Measurements from ENCODE around the gene SPC25.

Gene SPC25

DNA sequence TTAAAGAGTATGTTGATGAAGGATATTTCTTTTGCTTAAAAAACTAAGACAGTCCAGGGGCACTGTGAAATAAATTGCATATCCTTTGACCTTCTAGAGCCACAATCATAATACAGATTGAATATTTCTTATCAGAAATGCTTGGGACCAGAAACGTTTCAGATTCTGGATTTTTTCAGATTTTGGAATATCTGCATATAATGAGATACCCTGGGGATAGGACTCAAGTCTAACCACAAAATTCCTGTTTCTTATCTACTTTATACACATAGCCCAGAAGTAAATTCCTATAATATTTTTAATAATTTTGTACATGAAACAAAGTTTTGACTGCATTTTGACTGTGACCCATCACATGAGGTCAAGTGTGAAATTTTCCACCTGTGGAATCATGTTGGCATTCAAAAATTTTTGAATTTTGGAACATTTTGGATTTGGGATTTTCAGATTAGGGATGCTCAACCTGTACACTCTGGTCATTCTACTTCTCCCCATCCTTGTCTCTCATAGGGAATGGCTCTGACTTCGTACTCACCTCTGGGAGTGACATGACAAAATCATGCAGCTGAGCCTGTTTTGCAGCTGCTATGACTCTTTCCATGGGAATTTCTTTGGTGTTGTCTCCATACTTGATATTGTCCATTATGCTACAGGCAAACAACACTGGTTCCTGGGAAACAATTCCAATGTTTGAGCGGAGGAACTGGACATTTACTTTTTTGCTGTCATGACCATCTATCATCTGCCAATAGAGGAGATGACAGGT lies 36.6 kb upstream of the SPC25 start:
- Histone ChIP-seq H3K27ac (ENCODE audit: low read depth, low read length) (no peak overlapping the region), H3K9me3 (ENCODE audit: control insufficient read depth in 1 of 2, low read length in 2 of 2) (no peaks in the 10 kb centered on the region), H3K27me3 (ENCODE audit: control insufficient read depth in 1 of 2, insufficient read depth in 2 of 2, low read length in 2 of 2) (no peaks in the 10 kb centered on the region), H3K9ac (ENCODE audit: low read depth in 1 of 2, low read length in 2 of 2) (no peak overlapping the region), H3K36me3 (ENCODE audit: control insufficient read depth in 1 of 2, insufficient read depth in 2 of 2, low read length in 2 of 2) (no peaks in the 10 kb centered on the region), H3K4me3 (ENCODE audit: low read depth in 1 of 2, low read length in 2 of 2) (no peak overlapping the region), H3K4me1 (ENCODE audit: control insufficient read depth in 1 of 2, insufficient read depth in 2 of 2, low read length in 2 of 2) (peaks cover 0 to 15% of the 10 kb centered on the region in 2 donors)

DNA sequence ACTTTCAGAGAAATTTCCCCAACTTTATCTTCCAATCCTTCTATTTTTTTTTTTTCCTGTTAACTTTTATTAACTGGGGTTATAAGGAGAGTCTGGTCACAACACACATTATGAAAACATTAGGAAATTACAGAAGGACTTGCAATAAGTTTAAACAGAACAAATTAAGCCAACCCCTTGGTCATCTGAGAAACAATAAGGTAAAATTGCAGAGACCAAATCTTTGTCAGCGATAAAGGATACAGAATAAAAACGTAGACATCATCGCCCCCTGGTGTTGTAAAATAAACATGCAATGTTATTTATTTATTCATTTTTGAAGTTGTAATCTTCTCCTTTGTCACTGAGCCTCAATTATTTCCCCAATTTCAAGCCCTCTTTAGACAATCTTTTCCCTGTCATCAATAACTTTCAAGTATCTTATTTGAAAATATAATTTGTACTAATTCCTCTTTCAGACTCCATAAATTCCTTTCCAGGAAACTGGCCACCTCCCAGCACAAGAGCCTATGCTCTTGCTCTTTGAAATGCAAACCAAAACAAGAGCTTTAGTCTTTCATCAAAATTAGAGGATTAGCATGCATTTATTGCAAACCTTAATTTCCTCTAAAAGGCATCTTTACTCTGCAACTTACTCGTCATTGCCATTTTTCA lies 30.4 kb upstream of the SPC25 start:
- no peak overlapping the region for H3K27ac ChIP-seq (ENCODE audit: low read depth, low read length)
- no peaks in the 10 kb centered on the region for H3K4me1 ChIP-seq (ENCODE audit: control insufficient read depth in 1 of 2, insufficient read depth in 2 of 2, low read length in 2 of 2)
- no peak overlapping the region for H3K9ac ChIP-seq (ENCODE audit: low read depth in 1 of 2, low read length in 2 of 2)
- no peaks in the 10 kb centered on the region for H3K36me3 ChIP-seq (ENCODE audit: control insufficient read depth in 1 of 2, insufficient read depth in 2 of 2, low read length in 2 of 2)
- H3K27me3 ChIP-seq (ENCODE audit: control insufficient read depth in 1 of 2, insufficient read depth in 2 of 2, low read length in 2 of 2) = no peaks in the 10 kb centered on the region
- no peak overlapping the region for H3K4me3 ChIP-seq (ENCODE audit: low read depth in 1 of 2, low read length in 2 of 2)
- peaks cover 0 to 3% of the 10 kb centered on the region in 2 donors for H3K9me3 ChIP-seq (ENCODE audit: control insufficient read depth in 1 of 2, low read length in 2 of 2)

DNA sequence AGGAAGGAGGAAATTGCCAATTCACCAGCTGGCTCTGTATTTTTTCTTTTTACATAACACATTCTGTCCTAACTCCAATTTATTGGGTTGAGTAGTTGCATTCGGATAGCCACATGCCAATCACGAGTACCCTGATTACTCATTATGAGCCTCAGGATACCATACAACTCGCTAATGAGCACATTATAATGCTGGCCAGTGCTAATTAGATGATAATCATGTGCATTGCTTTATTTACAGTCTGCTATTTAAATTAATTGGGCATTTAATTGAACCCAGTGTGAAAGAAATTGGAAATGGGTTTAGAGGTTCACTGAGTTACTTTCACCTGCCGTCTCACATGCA lies 26.1 kb upstream of the SPC25 start:
- H3K4me3 ChIP-seq (ENCODE audit: low read depth in 1 of 2, low read length in 2 of 2) = no peak overlapping the region
- H3K9me3 ChIP-seq (ENCODE audit: control insufficient read depth in 1 of 2, low read length in 2 of 2) = peaks cover 0 to 5% of the 10 kb centered on the region in 2 donors
- no peaks in the 10 kb centered on the region for H3K36me3 ChIP-seq (ENCODE audit: control insufficient read depth in 1 of 2, insufficient read depth in 2 of 2, low read length in 2 of 2)

DNA sequence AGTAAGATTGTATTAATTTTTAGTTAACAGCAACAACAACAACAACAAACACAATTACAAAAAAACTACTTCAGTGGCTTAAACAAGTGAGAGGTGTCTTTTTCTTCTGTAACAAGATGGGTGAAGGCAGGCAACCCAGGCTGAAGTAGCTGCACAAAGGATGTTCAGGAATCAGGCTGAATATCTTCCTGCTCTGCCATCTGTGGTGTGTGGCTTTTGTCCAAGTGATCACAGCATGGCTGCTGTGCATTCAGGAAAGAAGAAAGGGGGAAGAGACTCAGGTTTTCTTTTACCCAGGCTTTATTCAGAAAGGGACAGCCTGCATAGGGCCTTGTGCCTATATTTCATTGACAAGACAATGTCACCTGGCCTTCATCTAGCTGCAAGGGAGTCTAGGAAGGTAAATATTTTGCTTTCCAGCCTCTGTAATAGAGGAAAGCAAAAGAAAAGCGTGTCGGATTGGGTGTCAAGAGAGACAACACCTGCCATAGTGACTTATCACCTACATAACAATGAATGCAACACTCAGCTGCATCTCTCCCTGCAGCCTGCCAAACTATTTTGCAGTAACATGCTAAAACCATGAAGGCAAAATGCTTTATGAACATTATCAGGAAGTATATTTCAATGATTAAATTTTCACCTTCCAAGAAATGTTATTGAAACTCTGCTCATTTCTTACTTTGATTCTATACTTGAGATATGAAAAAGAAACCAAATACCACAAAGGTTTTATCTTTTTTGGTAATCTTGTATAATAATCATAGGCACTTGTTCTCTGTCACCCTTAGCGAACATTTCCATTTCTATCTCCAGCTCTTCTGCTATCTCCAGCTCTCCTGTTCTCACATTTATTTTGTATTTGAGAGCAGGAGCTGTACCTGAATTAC lies 25.5 kb upstream of the SPC25 start:
- Histone ChIP-seq H3K27ac (ENCODE audit: low read depth, low read length) (no peak overlapping the region), H3K9ac (ENCODE audit: low read depth in 1 of 2, low read length in 2 of 2) (no peak overlapping the region), H3K9me3 (ENCODE audit: control insufficient read depth in 1 of 2, low read length in 2 of 2) (peaks cover 0 to 5% of the 10 kb centered on the region in 2 donors), H3K4me1 (ENCODE audit: control insufficient read depth in 1 of 2, insufficient read depth in 2 of 2, low read length in 2 of 2) (no peaks in the 10 kb centered on the region), H3K36me3 (ENCODE audit: control insufficient read depth in 1 of 2, insufficient read depth in 2 of 2, low read length in 2 of 2) (no peaks in the 10 kb centered on the region), H3K27me3 (ENCODE audit: control insufficient read depth in 1 of 2, insufficient read depth in 2 of 2, low read length in 2 of 2) (peaks cover 0 to 5% of the 10 kb centered on the region in 2 donors), H3K4me3 (ENCODE audit: low read depth in 1 of 2, low read length in 2 of 2) (no peak overlapping the region)

More for the DNA sequence above, 26.1 kb upstream of the SPC25 start:
- Histone ChIP-seq H3K4me1 (ENCODE audit: control insufficient read depth in 1 of 2, insufficient read depth in 2 of 2, low read length in 2 of 2) (no peaks in the 10 kb centered on the region), H3K27me3 (ENCODE audit: control insufficient read depth in 1 of 2, insufficient read depth in 2 of 2, low read length in 2 of 2) (peaks cover 0 to 5% of the 10 kb centered on the region in 2 donors), H3K27ac (ENCODE audit: low read depth, low read length) (no peak overlapping the region), H3K9ac (ENCODE audit: low read depth in 1 of 2, low read length in 2 of 2) (no peak overlapping the region)

DNA sequence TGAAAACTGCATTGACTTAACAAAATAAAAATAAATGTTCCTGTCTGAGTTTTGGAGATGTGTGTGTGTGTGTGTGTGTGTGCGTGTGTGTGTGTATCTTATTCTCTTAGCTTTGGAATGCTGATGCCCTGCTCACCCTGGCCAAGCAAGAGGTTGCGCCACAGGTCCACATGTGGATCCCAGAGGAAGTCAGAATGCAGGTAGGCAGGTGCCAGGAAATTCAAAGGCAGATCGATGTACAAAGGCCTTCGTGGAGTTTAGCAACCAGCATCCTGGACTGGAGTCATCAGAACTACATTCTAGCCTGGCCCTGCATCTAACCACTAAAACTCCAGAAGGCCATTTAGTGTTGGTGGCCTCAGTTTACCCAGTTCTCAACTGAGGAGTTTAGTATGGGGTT lies 23.3 kb upstream of the SPC25 start:
- no peak overlapping the region for H3K27ac ChIP-seq (ENCODE audit: low read depth, low read length)
- H3K9me3 ChIP-seq (ENCODE audit: control insufficient read depth in 1 of 2, low read length in 2 of 2) = peaks cover 0 to 5% of the 10 kb centered on the region in 2 donors
- H3K36me3 ChIP-seq (ENCODE audit: control insufficient read depth in 1 of 2, insufficient read depth in 2 of 2, low read length in 2 of 2) = no peaks in the 10 kb centered on the region
- H3K4me1 ChIP-seq (ENCODE audit: control insufficient read depth in 1 of 2, insufficient read depth in 2 of 2, low read length in 2 of 2) = no peaks in the 10 kb centered on the region
- no peak overlapping the region for H3K4me3 ChIP-seq (ENCODE audit: low read depth in 1 of 2, low read length in 2 of 2)
- no peak overlapping the region for H3K9ac ChIP-seq (ENCODE audit: low read depth in 1 of 2, low read length in 2 of 2)
- H3K27me3 ChIP-seq (ENCODE audit: control insufficient read depth in 1 of 2, insufficient read depth in 2 of 2, low read length in 2 of 2) = peaks cover 2 to 5% of the 10 kb centered on the region in 2 donors

DNA sequence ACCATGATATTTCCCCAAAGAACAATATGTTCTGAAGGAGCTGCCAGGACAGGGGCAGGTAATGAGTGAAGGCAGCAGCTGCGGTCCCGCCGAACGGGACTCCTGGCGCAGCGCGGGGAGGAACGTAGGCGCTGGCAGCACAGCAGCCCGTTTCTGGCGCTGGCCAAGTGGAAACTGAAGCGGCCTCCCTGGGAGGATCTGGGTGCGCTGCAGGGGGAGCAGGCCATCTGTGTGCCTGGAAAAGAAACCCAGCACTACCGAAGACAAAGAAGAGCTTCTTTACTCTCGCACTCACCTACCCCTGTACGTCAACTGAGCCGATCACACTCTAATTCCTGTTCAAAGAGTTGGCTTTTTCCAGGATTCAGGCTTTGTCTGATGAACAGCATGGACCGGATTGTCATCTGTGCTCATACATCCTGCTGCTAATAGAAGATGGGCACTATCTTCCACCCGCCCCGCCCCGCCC lies 22.7 kb upstream of the SPC25 start:
- Histone ChIP-seq H3K27ac (ENCODE audit: low read depth, low read length) (no peak overlapping the region), H3K9ac (ENCODE audit: low read depth in 1 of 2, low read length in 2 of 2) (no peak overlapping the region), H3K4me3 (ENCODE audit: low read depth in 1 of 2, low read length in 2 of 2) (peak overlapping the region; percentile 16 to 55), H3K9me3 (ENCODE audit: control insufficient read depth in 1 of 2, low read length in 2 of 2) (peaks cover 0 to 5% of the 10 kb centered on the region in 2 donors), H3K4me1 (ENCODE audit: control insufficient read depth in 1 of 2, insufficient read depth in 2 of 2, low read length in 2 of 2) (no peaks in the 10 kb centered on the region), H3K27me3 (ENCODE audit: control insufficient read depth in 1 of 2, insufficient read depth in 2 of 2, low read length in 2 of 2) (peaks cover 2 to 5% of the 10 kb centered on the region in 2 donors), H3K36me3 (ENCODE audit: control insufficient read depth in 1 of 2, insufficient read depth in 2 of 2, low read length in 2 of 2) (no peaks in the 10 kb centered on the region)

DNA sequence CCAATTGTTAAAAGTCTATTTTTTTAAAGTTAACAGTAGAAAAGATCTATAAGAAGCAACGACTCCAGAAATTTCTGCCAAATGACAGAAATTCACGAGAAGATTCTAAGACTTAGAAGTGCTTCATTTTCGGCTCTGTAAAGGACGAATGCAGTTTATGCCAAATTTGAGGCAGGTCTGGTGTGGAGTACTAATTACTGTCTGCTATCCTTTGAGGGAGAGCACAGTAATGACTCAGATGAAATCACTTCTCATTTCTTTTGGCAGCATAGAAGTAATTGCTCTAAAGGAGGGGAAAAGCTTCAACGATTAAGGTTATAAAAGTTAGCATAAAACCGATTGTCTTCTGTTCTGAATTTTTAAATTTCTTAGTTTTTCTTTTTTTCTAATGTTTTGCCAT lies 22.2 kb upstream of the SPC25 start:
- Histone ChIP-seq H3K4me3 (ENCODE audit: low read depth in 1 of 2, low read length in 2 of 2) (no peak overlapping the region), H3K27ac (ENCODE audit: low read depth, low read length) (no peak overlapping the region), H3K36me3 (ENCODE audit: control insufficient read depth in 1 of 2, insufficient read depth in 2 of 2, low read length in 2 of 2) (no peaks in the 10 kb centered on the region), H3K27me3 (ENCODE audit: control insufficient read depth in 1 of 2, insufficient read depth in 2 of 2, low read length in 2 of 2) (peaks cover 2 to 5% of the 10 kb centered on the region in 2 donors), H3K9me3 (ENCODE audit: control insufficient read depth in 1 of 2, low read length in 2 of 2) (peaks cover 0 to 5% of the 10 kb centered on the region in 2 donors), H3K4me1 (ENCODE audit: control insufficient read depth in 1 of 2, insufficient read depth in 2 of 2, low read length in 2 of 2) (no peaks in the 10 kb centered on the region), H3K9ac (ENCODE audit: low read depth in 1 of 2, low read length in 2 of 2) (no peak overlapping the region)

DNA sequence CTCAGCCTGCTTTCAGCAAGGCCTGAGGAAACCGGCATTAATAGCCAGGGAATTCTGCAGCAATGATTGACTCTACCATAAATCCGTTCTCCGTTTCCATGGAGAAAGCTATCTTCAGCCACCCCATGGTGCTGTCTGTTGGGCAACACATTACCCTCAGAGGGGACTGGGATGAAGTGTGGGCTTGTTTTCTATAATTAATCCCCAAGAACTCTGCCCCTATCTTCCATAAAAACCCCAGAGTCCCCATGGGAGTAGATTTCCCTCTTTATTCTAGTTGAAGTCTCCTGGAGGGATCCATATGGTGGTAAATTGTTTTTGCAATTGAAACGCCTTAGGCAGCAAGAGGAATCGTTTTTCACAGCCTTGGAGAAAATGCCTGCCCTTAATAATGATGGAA lies 20.1 kb upstream of the SPC25 start:
- Histone ChIP-seq H3K9me3 (ENCODE audit: control insufficient read depth in 1 of 2, low read length in 2 of 2) (no peaks in the 10 kb centered on the region), H3K27me3 (ENCODE audit: control insufficient read depth in 1 of 2, insufficient read depth in 2 of 2, low read length in 2 of 2) (peaks cover 2 to 5% of the 10 kb centered on the region in 2 donors), H3K27ac (ENCODE audit: low read depth, low read length) (no peak overlapping the region), H3K36me3 (ENCODE audit: control insufficient read depth in 1 of 2, insufficient read depth in 2 of 2, low read length in 2 of 2) (no peaks in the 10 kb centered on the region), H3K4me1 (ENCODE audit: control insufficient read depth in 1 of 2, insufficient read depth in 2 of 2, low read length in 2 of 2) (no peaks in the 10 kb centered on the region), H3K4me3 (ENCODE audit: low read depth in 1 of 2, low read length in 2 of 2) (no peak overlapping the region), H3K9ac (ENCODE audit: low read depth in 1 of 2, low read length in 2 of 2) (no peak overlapping the region)

DNA sequence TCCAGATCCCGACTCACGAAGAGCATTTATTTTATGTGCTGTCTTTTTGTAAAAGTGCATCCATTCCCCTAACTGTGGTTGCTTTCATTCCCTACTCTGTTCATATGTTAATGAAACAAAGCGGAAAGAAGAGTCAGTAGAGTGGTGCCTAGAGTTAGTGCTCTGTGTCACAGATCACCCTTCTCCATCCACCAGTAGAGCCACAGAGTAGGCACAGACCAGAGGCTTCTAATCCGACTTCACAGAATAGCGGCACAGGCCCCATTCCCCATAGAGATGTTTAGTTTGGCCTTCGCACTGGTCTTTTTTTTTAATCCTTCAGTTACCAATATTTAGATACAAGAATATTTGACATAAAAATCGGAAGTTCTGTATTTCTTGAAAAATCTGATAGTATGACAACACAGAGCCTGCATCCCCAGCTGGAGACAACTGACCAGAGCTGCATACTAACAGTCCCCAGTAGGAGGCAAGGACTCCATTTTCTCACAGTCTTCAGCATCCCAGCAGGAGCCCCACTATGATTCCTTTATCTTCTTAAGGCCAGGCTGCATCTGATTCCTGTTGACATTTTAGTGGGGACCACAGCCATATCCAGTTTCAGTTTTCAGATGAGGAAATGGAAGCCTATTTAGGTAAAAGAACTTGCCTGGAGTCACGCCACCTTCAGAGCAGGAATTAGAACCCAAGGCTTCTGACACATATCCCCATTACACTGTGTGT lies 17.9 kb upstream of the SPC25 start:
- Histone ChIP-seq H3K9me3 (ENCODE audit: control insufficient read depth in 1 of 2, low read length in 2 of 2) (no peaks in the 10 kb centered on the region), H3K36me3 (ENCODE audit: control insufficient read depth in 1 of 2, insufficient read depth in 2 of 2, low read length in 2 of 2) (no peaks in the 10 kb centered on the region), H3K27ac (ENCODE audit: low read depth, low read length) (no peak overlapping the region)

More for the DNA sequence above, 17.9 kb upstream of the SPC25 start:
- no peaks in the 10 kb centered on the region for H3K4me1 ChIP-seq (ENCODE audit: control insufficient read depth in 1 of 2, insufficient read depth in 2 of 2, low read length in 2 of 2)
- H3K27me3 ChIP-seq (ENCODE audit: control insufficient read depth in 1 of 2, insufficient read depth in 2 of 2, low read length in 2 of 2) = peaks cover 2 to 7% of the 10 kb centered on the region in 2 donors
- H3K9ac ChIP-seq (ENCODE audit: low read depth in 1 of 2, low read length in 2 of 2) = no peak overlapping the region
- H3K4me3 ChIP-seq (ENCODE audit: low read depth in 1 of 2, low read length in 2 of 2) = no peak overlapping the region
